NCI-H1694 treated with DMSO at 0.1 percent for 48 hours (cell line): ENCODE data around the gene VANGL2.

Experiments
- DNase-seq: peaks from one replicate; lab custom pipeline; 2025; lab: John Stamatoyannopoulos, UW

The VANGL2 gene

GRCh38 chr1:160400223-160400645 is at the start of gene VANGL2:
VANGL2 (plus strand) TSS chr1:160400564; CDS start chr1:160415838, 15,274 bp downstream.
- no peak for DNase-seq

- DNase-seq = no peak
These were observed 48.7 kb upstream of the VANGL2 start for GRCh38 chr1:160351629-160352028.

- no peak for DNase-seq
These were observed 47.8 kb upstream of the VANGL2 start for GRCh38 chr1:160352555-160352954.

- no peak for DNase-seq
These were observed 47.1 kb upstream of the VANGL2 start for GRCh38 chr1:160353223-160353622.

DNA sequence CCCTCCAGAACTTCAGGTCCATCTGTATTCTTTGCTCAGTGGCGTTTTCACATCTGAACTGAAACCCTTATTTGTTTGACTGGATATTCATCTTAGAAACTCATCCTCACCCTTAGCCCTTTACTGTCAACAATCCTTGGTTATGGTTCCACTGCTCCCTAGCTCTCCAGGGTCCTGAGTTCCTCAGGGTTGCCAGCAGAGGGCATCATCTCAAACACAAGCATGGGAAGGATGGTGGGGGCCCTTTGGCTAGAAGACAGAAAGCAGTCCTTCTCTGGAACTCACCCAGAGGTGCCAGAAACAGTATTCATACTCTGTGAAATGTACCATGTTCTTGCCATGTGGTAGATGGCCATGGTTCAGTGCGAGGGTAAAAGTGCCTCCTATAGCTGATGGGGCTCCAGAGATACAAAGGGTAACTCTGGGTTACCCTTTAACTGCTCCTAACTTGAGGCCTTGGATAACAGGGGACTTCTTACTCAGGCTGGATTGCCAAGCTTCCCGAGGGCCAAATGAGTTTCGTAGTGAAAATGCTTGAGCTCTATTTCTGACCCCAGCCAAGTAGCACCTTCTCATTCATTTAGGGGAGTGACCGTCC is 45.9 kb upstream of the VANGL2 start:
- DNase-seq = no peak

- DNase-seq = no peak
These were observed 42.9 kb upstream of the VANGL2 start for GRCh38 chr1:160357286-160358002.

GRCh38 chr1:160358073-160358472 is 42.3 kb upstream of the VANGL2 start:
- no peak for DNase-seq

GRCh38 chr1:160359559-160360226 is 40.7 kb upstream of the VANGL2 start:
- DNase-seq = no peak

GRCh38 chr1:160360227-160360695 is 40.1 kb upstream of the VANGL2 start:
- no peak for DNase-seq

- DNase-seq = no peak
These were observed 39.2 kb upstream of the VANGL2 start for GRCh38 chr1:160361199-160361598.

- no peak for DNase-seq
These were observed 38.6 kb upstream of the VANGL2 start for GRCh38 chr1:160361814-160362167.

DNA sequence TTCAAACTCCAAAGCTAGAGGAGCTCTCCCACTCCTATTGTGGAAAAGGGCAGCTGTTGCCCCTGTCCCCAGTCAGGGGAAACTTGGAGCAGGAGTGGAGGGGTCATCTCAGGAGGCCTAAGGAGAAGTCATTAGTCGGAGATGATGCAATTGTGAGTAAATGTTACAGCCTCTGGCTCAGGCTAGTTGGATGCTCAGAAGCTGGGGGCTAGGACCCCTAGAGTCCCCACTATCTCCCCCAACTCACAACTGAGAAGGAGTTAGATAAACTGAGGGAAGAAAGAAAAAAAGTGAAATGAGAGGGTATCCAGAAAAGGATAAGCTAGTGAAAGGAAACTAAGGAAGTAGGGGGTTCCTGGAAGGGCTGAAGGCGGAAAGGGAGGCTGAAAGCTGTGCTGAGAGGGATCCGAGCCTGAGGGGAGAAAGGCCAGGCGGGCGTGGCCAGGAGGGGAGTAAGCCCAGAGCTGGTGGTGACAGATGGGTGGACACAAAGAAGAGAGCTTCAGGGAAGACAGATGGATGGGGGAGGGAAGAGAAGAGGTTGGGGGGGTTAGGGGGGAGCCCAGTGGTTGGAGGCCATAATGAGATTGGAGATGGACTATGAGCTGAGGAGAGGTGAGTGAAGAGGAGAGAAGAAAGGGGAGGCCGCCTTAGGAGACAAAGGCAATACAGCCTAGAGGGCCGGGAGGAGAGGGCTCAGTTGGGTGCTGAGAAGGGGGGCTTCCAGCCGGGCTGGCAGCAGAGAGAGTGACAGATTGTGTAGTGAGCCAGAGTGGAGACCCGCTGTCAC is 38.0 kb upstream of the VANGL2 start:
- DNase-seq = no peak

GRCh38 chr1:160363010-160363409 is 37.4 kb upstream of the VANGL2 start:
- no peak for DNase-seq

DNA sequence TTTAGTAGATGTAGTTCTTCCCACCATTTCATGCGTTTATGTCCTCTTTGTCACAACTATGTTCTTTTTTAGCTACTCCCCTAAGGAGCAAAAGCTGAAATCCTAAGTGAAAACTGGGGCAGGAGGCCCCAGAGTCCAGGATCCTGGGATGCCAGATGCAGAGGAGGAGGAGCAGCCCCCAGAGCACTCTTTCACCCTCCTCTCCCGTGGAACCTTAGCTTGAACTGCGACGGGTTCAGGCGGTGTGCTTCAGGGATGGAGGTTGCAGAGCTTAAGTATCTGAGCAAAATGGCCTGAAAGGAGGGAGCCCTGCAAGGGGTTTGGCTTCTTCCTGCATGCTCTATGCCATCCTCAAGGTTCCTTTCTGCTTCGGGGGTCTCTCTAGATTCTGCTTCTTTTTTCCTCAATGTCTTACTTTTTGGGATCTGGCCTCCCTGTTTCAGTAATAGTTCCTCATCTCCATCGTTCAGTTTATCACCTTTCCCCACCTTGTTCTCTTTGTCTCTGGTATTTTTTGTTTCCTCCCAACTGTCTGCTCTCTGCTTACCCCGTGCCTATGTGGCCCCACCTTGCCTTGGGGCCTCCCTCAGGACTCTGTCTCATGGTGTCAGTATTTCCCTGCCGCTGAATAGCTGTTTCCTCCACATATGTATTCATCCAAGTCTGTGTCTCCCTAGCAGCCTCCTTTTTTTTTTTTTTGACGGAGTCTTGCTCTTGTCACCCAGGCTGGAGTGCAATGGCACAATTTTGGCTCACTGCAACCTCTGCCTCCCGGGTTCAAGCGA is 36.2 kb upstream of the VANGL2 start:
- DNase-seq = no peak

GRCh38 chr1:160365325-160365724 is 35.0 kb upstream of the VANGL2 start:
- DNase-seq = no peak

DNA sequence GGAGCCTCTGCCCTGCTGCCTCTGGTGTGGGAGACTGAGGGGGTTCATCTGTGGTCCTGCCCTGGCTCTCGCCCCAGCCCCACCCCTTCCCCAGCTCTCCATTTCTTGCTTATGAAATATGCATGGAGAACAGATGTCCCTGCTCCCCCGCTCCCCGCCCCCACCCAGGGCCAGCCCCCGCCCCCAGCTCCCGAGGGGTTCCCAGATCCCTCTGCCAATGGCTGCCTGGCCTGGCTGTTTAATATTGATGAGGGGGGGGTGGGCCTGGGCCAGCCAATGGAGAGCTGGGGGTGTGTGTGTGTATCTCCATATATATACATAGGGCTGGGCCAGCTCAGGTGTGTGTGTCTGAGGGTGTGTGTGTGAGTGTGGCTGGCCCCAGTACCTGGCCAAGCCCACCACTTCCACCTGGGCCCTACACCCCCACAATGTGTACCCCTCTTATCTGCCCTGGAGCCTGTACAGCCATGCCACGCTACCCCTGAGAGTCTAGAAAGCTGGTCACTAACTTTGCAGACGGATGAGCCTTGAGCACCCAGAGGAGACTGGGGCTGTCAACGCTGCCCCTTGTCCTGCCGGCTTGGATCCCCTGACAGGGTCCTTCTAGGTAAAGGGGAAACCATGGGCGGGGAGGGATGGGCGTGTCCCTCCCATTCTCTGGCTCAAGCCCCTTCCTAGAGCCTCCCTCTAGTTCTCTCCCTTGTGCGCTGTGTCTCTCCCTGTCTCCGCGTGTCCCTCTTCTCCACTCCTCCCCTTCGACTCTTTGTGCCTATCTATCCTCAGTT is 33.4 kb upstream of the VANGL2 start, which contains the start of gene NHLH1:
NHLH1 (plus strand) TSS at position 341 of the 785 bp plus-strand sequence. CDS start 3,661 bp downstream, outside the sequence.
- DNase-seq = no peak

DNA sequence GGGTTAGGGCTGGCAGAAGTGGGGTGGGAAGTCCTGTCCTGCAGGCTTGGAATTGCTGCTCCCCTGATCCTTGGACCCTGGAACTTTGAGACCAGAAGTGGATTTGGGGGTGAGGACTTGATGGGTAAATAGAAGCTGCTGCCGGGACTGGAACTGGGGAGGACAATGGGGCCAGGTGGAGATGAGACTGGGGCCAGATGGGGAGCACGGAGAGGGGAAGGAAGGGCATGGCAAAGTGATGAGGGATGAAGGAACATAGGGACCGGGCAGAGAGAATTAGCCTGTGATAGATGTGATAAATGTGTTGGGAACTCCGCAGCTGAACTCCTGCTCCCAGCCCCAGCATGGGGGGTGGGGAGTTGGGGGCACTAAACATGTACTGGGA is 32.9 kb upstream of the VANGL2 start:
- DNase-seq = no peak

- DNase-seq = no peak
These were observed 32.1 kb upstream of the VANGL2 start for GRCh38 chr1:160367934-160368923.

- no peak for DNase-seq
These were observed 31.3 kb upstream of the VANGL2 start for GRCh38 chr1:160369087-160369486.
